ENCODE data around the gene CHPF.

Gene CHPF, protein sequence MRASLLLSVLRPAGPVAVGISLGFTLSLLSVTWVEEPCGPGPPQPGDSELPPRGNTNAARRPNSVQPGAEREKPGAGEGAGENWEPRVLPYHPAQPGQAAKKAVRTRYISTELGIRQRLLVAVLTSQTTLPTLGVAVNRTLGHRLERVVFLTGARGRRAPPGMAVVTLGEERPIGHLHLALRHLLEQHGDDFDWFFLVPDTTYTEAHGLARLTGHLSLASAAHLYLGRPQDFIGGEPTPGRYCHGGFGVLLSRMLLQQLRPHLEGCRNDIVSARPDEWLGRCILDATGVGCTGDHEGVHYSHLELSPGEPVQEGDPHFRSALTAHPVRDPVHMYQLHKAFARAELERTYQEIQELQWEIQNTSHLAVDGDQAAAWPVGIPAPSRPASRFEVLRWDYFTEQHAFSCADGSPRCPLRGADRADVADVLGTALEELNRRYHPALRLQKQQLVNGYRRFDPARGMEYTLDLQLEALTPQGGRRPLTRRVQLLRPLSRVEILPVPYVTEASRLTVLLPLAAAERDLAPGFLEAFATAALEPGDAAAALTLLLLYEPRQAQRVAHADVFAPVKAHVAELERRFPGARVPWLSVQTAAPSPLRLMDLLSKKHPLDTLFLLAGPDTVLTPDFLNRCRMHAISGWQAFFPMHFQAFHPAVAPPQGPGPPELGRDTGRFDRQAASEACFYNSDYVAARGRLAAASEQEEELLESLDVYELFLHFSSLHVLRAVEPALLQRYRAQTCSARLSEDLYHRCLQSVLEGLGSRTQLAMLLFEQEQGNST

DNA sequence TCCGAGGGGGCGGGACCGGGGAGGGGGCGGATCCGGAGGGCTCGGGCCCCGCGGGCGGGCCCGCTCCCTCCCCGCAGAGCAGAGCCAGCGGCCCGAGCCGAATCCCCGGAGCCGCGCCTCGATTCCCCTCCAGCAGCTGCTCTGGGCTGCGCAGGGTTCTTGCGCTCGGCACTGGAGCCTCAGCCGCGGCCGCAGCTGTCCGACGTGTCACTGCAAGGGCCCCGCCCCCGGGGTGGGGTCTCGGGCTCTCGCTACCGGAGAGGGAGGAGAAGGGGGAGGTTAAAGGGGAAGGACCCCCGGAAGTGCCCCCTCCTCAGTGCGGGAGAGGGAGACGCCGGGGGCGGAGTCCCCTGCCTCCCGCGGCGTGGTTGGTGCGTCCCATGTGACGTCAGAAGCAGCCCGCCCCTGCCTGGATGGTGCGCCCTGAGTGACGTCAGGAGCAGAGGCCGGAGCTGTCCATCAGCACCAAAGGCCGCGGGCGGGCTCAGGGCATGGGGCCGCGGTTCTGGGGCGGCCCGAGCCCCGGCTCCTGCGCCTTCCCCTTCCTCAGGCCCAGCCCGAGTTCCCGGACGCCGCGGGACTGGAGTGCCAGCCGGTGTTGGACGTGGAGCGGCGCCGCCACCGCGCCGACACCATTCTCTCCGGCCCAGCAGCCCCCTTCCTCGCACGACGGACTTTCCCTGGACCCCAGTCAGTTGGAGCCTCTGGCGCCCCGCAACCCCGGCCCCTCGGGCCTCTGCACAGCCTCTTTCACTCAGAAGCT is at the start of gene CHPF, which contains the start of gene TMEM198:
CHPF (minus strand) TSS at position 214 of the 763 bp plus-strand sequence. CDS start 271 bp downstream, outside the sequence.
TMEM198 (plus strand) TSS at position 433 of the 763 bp plus-strand sequence. CDS start 700 bp downstream, outside the sequence.
- peak; percentile 77 to 83 for ATAC-seq

- no peak for ATAC-seq
Observed at GRCh38 chr2:219593154-219593553, 49.5 kb upstream of the CHPF start.

GRCh38 chr2:219592736-219593135 is 49.1 kb upstream of the CHPF start:
- no peak for ATAC-seq

GRCh38 chr2:219591091-219591490 is 47.5 kb upstream of the CHPF start:
- no peak for ATAC-seq

- no peak for ATAC-seq
Observed at GRCh38 chr2:219581346-219581745, 37.7 kb upstream of the CHPF start.

- ATAC-seq = no peak
Observed at GRCh38 chr2:219578811-219579613, 35.4 kb upstream of the CHPF start.

DNA sequence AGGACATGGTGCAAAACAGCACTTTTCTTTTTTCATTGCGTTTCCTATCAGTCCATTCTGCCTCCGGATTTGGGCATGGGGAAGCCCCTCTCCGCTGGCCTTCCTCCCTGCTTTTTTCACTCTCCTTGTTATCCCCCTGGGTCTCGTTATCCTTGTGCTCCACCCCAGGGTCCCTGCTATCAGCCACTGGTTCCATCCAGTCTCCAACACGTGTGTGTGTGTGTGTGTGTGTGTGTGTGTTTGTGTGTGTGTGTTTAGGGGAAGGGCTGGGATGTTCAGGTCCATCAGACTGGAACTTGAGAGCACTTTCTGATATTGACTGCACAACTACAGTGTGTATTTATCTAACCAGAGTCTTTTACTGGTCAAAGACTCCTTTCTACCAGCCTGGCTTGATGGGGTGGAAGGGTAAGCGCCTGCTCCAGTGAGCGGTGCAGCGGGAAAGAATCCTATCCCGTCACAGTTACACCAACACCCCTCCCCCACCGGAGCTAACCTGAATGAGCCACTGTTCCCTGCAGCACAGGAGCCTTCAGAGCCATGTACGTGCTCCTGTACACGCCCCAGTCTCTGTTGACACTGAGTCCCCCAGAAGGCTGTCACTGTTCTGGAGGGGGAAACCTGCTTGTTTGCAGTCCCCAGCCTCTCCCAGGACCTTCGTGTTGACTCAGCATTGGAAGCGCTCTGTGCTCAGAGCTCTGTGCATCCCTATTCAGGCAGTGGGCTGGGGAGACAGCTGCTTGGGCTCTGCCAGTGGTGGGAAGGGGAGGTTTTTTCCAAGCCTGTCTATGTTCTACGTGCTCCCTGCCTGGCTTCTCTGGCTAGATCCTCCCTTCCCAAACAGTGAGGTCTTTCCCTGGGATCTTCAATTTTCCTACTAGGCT is 33.1 kb upstream of the CHPF start:
- ATAC-seq = no peak

DNA sequence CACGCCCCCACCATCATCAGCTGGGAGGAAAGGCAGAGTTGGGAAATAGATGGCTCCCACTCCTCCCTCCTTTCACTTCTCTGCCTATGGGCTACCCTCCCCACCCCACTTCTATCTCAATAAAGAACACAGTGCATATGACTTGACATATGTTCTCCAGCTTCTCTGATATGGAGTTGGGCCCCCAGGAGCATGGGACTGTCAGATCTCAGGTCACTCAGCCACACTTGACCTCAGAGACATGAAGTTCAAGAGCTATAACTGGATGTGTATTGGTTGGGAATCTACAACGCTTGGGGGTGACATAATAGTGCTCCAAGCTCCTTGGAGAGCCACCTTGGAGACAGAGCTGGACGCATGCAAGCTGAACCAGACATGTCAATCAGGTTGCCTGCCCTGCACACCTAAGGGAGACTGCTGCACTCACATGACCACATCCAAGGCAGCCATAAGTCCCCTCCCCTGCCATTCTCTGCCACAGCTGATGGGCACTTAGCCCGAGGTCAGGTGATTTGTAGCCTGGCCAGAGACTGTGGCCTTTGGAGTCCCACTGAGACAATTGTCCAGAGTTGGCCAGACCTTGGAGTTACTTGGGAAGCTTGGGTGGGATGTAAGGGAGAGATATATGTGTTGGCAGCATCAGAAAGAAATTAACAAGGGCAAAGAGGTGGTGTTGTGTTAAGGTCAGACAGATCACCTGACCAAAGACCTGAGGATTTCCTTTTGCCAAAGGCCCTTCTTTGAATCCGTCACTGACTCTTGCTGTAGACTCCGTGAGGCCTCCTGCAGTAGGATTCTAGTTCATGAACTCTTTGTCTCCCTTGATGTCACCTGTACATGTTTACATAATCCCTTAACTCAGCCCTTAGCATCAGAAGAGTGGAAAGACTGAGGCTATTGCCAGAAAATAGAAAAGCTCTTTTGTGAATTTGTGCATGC is 32.2 kb upstream of the CHPF start:
- ATAC-seq = no peak

- ATAC-seq = no peak
Observed at GRCh38 chr2:219574484-219575311, 31.1 kb upstream of the CHPF start.

- ATAC-seq = no peak
Observed at GRCh38 chr2:219573166-219573565, 29.6 kb upstream of the CHPF start.

GRCh38 chr2:219572237-219573001 is 28.8 kb upstream of the CHPF start, which contains the start of gene INHA:
Gene INHA (plus strand): TSS chr2:219572310. CDS start chr2:219572375, 65 bp downstream.
- ATAC-seq = no peak

- no peak for ATAC-seq
Observed at GRCh38 chr2:219571311-219572236, 28.0 kb upstream of the CHPF start, which contains the start of gene OBSL1. Gene OBSL1 (minus strand): TSS chr2:219571539. CDS start chr2:219571232, 307 bp downstream.

DNA sequence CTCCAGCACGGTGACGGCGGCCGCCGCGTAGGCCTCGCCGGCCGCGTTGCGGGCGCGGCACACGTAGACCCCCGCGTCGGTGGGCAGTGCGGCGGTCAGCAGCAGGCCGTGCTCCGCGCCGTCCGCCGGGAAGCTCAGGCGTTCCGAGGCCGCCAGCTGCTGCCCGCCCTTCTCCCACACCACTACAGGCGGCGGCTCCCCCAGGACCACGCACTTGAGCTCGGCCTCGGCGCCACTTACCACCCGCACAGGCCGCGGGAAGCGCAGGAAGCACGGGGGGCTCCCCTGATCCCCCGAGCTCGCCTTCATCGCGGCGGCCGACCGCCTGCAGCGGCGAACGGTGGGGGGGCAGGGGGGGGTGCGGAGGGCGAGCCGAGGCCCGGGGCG is 27.3 kb upstream of the CHPF start:
- no peak for ATAC-seq

DNA sequence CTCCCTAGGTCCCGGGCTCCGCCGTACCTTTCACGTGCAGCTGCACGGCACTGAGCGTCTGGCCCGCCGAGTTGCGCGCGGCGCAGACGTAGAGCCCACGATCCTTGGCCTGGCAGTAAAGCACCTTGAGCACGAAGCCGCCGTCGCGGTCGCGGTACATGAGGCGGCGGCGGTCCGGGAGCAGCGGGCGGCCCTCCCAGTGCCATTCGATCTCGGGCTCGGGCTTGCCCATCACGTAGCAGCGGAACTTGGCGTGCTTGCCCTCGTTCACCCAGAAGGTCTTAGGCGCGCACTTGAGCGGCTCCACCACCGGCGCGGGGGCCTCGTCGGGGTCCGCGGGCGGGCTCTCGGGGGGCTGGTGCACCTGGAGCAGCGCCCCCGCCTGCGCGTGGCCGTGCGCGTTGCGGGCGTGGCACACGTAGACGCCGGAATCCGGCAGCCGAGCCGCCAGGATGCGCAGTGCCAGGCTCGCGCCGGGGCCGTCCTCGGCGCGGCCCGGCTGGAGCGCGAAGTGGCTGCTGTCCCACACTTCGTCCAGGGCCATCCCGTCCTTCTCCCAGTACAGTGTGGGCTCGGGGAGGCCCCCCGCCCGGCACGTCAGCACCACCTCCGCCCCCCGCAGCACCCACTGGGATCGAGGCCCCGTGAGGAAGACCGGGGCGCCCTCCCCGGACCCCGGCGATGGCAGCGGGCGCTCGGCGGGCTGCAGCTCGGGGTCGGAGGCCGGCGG is 26.8 kb upstream of the CHPF start:
- ATAC-seq = peak in 1 of 2 donors; percentile 23

- ATAC-seq = no peak
Observed at GRCh38 chr2:219569635-219570034, 26.0 kb upstream of the CHPF start.

DNA sequence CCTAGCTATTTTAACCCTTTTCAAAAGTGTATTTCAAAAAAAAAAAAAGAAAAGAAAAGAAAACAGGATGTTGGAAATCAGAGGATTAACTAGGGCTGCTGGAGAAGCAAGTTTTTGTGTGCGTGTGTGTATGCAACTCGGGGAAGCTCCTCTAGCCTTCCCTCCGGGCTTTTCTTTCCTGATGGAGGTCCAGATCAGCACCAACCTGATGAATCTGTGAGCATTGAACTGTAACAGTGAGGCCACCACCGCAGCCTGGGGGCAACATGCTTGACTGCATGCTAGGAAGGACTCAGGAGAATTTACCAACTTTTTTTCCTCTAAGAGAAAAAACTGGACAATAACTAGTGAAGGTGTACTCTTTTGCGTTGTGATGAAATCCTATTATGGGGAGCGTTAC is 25.4 kb upstream of the CHPF start:
- no peak for ATAC-seq

Measured in activated CD4-positive, CD25-positive, alpha-beta regulatory T cell treated with anti-CD3 and anti-CD28 coated beads, Interleukin-2, amount 50 U/mL, for 24 hours (primary cell).